ENCODE measurements around the gene SCAMP4.
"Not testable (repeated sequence)": the region's sequence is repeated elsewhere in the genome, so short reads cannot be mapped to it uniquely, and the experiment has no call there.

DNA sequence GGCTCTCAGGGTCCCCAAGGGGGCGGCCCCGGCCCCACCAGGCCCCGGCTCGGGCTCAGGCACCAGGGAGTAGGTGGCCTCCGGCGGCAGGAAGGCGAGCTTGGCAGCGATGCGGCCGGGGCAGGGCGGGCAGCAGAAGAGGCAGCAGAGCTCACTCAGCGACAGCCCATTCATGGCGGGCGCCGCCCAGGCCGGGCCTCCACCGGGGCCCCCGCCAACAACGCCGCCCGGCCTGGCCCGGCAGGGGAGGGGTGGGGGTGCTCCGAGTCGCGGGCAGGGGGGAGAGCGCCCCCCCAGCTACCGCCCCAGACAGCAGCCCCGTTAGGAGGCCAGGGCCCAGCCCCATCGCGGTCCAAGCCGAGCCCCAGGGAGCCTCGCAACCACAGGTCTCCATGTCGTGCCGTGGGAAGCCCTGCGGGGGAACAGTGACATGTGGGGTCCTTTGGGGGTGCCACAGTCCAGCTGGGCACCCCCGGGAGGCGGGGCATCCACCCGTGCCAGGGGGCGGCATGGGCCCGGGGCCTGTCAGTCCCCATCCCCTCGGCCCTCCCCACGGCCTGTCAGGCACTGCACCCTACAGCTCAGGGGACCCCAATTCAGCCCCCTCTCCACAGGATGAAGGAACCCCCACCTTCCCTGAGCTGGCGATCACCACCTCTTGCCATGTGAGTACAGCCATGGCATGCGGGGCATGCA lies 23.7 kb upstream of the SCAMP4 start:
- TF ChIP-seq, protein P1, sequence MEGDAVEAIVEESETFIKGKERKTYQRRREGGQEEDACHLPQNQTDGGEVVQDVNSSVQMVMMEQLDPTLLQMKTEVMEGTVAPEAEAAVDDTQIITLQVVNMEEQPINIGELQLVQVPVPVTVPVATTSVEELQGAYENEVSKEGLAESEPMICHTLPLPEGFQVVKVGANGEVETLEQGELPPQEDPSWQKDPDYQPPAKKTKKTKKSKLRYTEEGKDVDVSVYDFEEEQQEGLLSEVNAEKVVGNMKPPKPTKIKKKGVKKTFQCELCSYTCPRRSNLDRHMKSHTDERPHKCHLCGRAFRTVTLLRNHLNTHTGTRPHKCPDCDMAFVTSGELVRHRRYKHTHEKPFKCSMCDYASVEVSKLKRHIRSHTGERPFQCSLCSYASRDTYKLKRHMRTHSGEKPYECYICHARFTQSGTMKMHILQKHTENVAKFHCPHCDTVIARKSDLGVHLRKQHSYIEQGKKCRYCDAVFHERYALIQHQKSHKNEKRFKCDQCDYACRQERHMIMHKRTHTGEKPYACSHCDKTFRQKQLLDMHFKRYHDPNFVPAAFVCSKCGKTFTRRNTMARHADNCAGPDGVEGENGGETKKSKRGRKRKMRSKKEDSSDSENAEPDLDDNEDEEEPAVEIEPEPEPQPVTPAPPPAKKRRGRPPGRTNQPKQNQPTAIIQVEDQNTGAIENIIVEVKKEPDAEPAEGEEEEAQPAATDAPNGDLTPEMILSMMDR (IDR thresholded peaks at IDR 0.05): not testable (repeated sequence)
- TF ChIP-seq POLR2A (IDR thresholded peaks at IDR 0.05): not testable (repeated sequence)

Measured in esophagus squamous epithelium (tissue), 4 donors.